A549 (cell line): ENCODE results near the gene SLC16A10.

ENCODE experiments used
- RAD21 ChIP-seq, 2 experiments: fragments of >200 bp in 1 of 2; sonication (Bioruptor Twin) in 1 of 2; formaldehyde crosslinking in 1 of 2; IDR thresholded peaks in 1 of 2; conservative IDR thresholded peaks in 1 of 2; 2 replicates in 1 of 2; 3 replicates in 1 of 2; pipeline ENCODE4 v1.6.1; 2012 to 2018; ENCODE audit warnings: inconsistent platforms in 1 of 2
- RFX5 ChIP-seq: fragments of 450-650 bp; IDR thresholded peaks from 2 replicates; pipeline ENCODE4 v1.7.1; 2014; ENCODE audit warnings: antibody characterized with exemption, mild to moderate bottlenecking, moderate library complexity
- TF ChIP-seq, protein P1 (sequence below): fragments of >200 bp; sonication (Bioruptor Twin); formaldehyde crosslinking; IDR thresholded peaks from 3 replicates; pipeline ENCODE4 v1.5.1; 2016
- TF ChIP-seq, protein P2 (sequence below): fragments of 200-600 bp; sonication (generic); IDR thresholded peaks from 2 replicates; pipeline ENCODE4 v1.6.1; 2016; ENCODE audit warnings: antibody characterized with exemption, mild to moderate bottlenecking, moderate library complexity

DNA sequence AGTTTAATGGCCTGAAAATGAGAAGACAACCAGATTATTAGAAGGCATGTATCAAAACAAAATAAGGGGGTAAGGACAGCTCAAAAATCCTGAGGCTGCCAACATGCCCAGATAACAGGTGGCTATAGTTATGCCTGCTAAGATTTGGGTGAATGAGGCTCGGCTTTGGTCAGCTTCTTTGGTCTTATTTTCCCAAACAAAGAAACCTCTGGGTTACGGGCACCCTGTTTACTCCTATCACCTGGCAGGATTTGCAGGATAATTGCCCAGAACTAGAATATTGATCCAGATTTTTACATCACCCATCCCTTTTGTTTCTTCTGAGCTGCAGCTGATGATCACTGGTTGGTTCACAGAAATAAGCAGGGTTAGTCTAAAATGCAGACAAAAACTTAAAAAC, 74.3 kb downstream of the SLC16A10 start:
- TF ChIP-seq, protein P1, sequence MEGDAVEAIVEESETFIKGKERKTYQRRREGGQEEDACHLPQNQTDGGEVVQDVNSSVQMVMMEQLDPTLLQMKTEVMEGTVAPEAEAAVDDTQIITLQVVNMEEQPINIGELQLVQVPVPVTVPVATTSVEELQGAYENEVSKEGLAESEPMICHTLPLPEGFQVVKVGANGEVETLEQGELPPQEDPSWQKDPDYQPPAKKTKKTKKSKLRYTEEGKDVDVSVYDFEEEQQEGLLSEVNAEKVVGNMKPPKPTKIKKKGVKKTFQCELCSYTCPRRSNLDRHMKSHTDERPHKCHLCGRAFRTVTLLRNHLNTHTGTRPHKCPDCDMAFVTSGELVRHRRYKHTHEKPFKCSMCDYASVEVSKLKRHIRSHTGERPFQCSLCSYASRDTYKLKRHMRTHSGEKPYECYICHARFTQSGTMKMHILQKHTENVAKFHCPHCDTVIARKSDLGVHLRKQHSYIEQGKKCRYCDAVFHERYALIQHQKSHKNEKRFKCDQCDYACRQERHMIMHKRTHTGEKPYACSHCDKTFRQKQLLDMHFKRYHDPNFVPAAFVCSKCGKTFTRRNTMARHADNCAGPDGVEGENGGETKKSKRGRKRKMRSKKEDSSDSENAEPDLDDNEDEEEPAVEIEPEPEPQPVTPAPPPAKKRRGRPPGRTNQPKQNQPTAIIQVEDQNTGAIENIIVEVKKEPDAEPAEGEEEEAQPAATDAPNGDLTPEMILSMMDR, result no peak
- TF ChIP-seq, protein P2, sequence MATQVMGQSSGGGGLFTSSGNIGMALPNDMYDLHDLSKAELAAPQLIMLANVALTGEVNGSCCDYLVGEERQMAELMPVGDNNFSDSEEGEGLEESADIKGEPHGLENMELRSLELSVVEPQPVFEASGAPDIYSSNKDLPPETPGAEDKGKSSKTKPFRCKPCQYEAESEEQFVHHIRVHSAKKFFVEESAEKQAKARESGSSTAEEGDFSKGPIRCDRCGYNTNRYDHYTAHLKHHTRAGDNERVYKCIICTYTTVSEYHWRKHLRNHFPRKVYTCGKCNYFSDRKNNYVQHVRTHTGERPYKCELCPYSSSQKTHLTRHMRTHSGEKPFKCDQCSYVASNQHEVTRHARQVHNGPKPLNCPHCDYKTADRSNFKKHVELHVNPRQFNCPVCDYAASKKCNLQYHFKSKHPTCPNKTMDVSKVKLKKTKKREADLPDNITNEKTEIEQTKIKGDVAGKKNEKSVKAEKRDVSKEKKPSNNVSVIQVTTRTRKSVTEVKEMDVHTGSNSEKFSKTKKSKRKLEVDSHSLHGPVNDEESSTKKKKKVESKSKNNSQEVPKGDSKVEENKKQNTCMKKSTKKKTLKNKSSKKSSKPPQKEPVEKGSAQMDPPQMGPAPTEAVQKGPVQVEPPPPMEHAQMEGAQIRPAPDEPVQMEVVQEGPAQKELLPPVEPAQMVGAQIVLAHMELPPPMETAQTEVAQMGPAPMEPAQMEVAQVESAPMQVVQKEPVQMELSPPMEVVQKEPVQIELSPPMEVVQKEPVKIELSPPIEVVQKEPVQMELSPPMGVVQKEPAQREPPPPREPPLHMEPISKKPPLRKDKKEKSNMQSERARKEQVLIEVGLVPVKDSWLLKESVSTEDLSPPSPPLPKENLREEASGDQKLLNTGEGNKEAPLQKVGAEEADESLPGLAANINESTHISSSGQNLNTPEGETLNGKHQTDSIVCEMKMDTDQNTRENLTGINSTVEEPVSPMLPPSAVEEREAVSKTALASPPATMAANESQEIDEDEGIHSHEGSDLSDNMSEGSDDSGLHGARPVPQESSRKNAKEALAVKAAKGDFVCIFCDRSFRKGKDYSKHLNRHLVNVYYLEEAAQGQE, result no peak
- TF ChIP-seq RAD21 (conservative IDR thresholded peaks at IDR 0.05 in 1 of 2, IDR thresholded peaks at IDR 0.05 in 1 of 2) (no peak), RFX5 (no peak)
